Panc1 (cell line): ENCODE measurements around the gene CLEC16A.

Experiments
- POLR2AphosphoS5 ChIP-seq: IDR thresholded peaks from 2 replicates; pipeline ENCODE4 v1.6.1; 2012; ENCODE audit warnings: mild to moderate bottlenecking, low read depth, low read length, moderate library complexity
- SIN3A ChIP-seq: IDR thresholded peaks from 2 replicates; pipeline ENCODE4 v1.6.1; 2012; ENCODE audit warnings: low read depth, mild to moderate bottlenecking, low read length, moderate library complexity, borderline replicate concordance; ENCODE audit not compliant: insufficient read depth
- TCF7L2 ChIP-seq: IDR thresholded peaks from 2 replicates; pipeline ENCODE4 v1.6.1; 2011; ENCODE audit warnings: mild to moderate bottlenecking, low read depth, low read length, inconsistent platforms
- TF ChIP-seq, protein P1 (sequence below): fragments of 450-650 bp; IDR thresholded peaks from 2 replicates; pipeline ENCODE4 v1.5.1; 2017; ENCODE audit warnings: mild to moderate bottlenecking
- TF ChIP-seq, protein P2 (sequence below), 2 experiments: IDR thresholded peaks; 2 replicates each; pipeline ENCODE4 v1.6.1; 2011 to 2012; ENCODE audit warnings: low read depth in 2 of 2, control low read depth in 1 of 2, low read length in 1 of 2, mild to moderate bottlenecking in 1 of 2, moderate library complexity in 1 of 2; ENCODE audit not compliant: insufficient read depth in 1 of 2

DNA sequence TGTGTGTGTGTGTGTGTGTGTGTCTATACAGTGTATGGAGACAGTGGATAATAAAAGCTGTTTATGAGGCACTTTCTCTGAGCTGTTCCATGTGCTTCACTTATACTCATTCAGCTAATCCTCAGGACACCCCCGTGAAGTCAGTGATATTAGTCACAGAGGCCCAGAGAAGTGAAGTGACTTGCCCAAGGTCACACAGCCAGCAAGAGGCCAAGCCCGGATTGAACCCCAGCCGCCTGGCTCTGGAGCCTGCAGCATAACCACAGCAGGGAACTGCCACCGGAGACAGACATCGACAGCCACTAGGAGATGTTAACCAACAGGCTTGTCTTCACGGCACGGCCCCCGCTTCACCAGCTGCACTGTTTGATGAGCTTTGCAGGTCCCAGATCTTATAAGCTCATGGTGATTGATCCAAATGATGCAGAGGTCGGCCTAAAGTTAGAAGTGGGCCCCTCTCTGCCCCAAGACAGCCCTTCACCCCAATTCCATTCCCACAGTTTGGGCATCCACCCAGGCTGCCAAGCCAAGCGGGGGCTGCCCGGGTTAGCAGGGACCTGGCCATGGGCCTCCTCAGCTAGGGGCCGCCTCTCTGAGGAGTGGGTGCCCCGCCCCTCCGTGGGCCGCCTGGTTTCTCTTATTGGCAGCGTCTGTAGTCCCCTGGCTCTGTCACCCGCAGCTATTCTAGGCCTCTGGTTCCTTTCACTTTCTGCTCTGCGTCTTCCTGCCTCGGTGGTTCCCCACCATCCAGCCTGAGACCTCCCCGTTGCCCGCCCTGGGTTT, 280.7 kb downstream of the CLEC16A start:
- TF ChIP-seq, protein P1, sequence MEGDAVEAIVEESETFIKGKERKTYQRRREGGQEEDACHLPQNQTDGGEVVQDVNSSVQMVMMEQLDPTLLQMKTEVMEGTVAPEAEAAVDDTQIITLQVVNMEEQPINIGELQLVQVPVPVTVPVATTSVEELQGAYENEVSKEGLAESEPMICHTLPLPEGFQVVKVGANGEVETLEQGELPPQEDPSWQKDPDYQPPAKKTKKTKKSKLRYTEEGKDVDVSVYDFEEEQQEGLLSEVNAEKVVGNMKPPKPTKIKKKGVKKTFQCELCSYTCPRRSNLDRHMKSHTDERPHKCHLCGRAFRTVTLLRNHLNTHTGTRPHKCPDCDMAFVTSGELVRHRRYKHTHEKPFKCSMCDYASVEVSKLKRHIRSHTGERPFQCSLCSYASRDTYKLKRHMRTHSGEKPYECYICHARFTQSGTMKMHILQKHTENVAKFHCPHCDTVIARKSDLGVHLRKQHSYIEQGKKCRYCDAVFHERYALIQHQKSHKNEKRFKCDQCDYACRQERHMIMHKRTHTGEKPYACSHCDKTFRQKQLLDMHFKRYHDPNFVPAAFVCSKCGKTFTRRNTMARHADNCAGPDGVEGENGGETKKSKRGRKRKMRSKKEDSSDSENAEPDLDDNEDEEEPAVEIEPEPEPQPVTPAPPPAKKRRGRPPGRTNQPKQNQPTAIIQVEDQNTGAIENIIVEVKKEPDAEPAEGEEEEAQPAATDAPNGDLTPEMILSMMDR: no peak
- TF ChIP-seq SIN3A (no peak), POLR2AphosphoS5 (no peak), TCF7L2 (no peak)
- TF ChIP-seq, protein P2, sequence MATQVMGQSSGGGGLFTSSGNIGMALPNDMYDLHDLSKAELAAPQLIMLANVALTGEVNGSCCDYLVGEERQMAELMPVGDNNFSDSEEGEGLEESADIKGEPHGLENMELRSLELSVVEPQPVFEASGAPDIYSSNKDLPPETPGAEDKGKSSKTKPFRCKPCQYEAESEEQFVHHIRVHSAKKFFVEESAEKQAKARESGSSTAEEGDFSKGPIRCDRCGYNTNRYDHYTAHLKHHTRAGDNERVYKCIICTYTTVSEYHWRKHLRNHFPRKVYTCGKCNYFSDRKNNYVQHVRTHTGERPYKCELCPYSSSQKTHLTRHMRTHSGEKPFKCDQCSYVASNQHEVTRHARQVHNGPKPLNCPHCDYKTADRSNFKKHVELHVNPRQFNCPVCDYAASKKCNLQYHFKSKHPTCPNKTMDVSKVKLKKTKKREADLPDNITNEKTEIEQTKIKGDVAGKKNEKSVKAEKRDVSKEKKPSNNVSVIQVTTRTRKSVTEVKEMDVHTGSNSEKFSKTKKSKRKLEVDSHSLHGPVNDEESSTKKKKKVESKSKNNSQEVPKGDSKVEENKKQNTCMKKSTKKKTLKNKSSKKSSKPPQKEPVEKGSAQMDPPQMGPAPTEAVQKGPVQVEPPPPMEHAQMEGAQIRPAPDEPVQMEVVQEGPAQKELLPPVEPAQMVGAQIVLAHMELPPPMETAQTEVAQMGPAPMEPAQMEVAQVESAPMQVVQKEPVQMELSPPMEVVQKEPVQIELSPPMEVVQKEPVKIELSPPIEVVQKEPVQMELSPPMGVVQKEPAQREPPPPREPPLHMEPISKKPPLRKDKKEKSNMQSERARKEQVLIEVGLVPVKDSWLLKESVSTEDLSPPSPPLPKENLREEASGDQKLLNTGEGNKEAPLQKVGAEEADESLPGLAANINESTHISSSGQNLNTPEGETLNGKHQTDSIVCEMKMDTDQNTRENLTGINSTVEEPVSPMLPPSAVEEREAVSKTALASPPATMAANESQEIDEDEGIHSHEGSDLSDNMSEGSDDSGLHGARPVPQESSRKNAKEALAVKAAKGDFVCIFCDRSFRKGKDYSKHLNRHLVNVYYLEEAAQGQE (IDR thresholded peaks at IDR 0.05; ENCODE audit: insufficient read depth in 1 of 2, low read depth in 2 of 2, low read length in 1 of 2): no peak
